ENCODE measurements around the gene P2RX3. TPM values are rescaled to one million over a fixed set of nuclear protein-coding genes. Genes with fewer than 3 reads are reported as not detected.

P2RX3 gene
- total RNA-seq, 2 donors from 2014 or later: 0.40 TPM; not detected in 1

DNA sequence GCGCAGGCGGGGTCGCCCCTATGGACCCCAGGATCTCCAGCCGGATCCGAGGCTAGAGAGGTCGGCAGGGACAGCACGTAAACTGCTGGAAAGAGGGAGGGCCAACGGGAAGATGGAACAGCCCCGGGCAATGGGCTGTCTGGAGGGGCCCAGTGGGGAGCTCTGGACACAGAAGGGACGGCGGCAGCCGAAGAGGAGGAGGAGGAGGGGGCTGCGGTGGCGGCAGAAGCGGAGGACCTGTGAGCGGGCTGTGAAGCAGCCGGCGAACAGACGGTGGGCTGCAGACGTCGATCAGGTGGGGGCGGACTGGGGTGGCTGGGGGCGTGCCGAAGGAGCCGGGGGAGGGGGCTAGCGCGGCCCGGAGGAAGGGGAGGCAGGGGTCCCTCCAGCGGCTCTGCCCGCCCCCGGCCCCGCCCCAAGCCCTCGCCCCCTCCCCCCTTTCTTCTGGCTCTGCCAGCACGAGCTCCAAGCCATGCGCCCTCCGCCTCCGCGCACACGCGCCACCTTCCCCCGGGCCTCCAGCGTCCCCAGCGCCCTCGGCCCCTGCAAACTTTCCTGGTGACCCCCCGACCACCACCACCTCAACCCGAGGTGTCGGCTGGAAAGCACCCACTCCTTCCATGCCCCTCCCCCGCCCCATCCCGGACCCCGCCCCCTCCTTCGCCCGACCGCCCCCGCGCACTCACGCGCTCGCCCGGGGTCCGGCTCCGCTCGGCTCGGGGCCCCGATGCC lies 13.8 kb upstream of the P2RX3 start:
- Histone ChIP-seq H3K27me3 (replicated peaks; ENCODE audit: insufficient read depth) (no peaks in the 10 kb centered on the region), H3K27ac (peak overlapping the region; percentile 97 to 99), H3K36me3 (peaks cover 0 to 3% of the 10 kb centered on the region in 2 donors), H3K9me3 (no peaks in the 10 kb centered on the region), H3K4me3 (peak overlapping the region; percentile 81 to 94), H3K4me1 (replicated peaks) (peaks cover 21% of the 10 kb centered on the region)
- DNase-seq (ENCODE audit: low spot score): peak; percentile 40
- WGBS: 2% methylated on average over 49 of the region's 64 CpGs
- intact Hi-C loops (cut with DNase I): loop anchor here (10.0 kb wide), 1 partner anchor 1250 kb away; the partner anchor contains the start of genes LPXN and ZFP91
- no peak for TF ChIP-seq CTCF (IDR thresholded peaks at IDR 0.05)
- no peak for TF ChIP-seq POLR2A (IDR thresholded peaks at IDR 0.05)
- no peak for TF ChIP-seq POLR2AphosphoS5 (IDR thresholded peaks at IDR 0.05)

DNA sequence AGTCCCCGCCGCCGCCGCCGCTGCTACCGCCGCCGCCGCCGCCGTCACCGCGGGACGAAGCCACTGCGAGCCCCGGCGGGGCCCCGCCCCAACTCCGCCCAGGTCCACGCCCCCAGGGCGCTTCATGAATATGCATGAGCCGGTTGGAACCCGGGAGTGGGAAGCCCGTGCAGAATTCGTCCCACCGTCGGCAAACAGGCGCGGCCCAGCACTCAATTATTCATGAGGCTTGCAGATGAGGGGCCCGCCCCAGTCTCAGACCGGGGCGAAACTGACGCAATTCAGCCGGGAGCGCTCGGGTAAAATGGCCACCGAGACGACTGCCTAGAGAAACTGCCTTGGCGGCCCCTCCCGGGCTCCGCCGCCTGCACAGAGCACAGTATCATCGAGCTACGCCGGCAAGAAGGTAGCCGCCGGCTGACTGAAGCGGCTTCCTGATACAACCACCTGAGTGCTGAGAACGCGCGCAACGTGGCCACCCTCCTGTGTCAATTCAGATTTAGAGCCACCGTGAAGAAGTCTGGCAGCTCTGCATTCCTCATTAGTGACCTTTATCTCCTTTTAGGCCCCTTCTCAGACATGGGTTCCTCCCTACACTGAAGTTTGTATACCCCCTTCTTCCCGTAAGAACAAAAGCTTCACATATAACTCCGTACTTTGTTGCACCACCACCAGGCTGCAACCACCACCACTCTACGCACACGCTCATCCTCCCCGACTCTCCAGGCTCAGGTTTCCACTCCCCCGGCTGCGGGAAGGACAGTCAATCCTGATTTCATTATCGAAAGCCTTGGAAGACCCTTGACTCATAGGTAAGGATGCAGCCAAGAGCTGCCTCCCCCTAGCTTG lies 13.0 kb upstream of the P2RX3 start, which contains the start of gene TNKS1BP1:
Gene TNKS1BP1, minus strand, starts transcription at position 67 of the 849 bp plus-strand sequence. CDS start 3,067 bp downstream, outside the sequence.
- Histone ChIP-seq H3K27ac (peak within 1 kb of the TSS; percentile 97 to 99), H3K9me3 (no peaks in the 10 kb centered on the region), H3K4me1 (replicated peaks) (peaks cover 17% of the 10 kb centered on the region), H3K27me3 (replicated peaks; ENCODE audit: insufficient read depth) (no peaks in the 10 kb centered on the region), H3K36me3 (peaks cover 3 to 5% of the 10 kb centered on the region in 2 donors), H3K4me3 (peak within 1 kb of the TSS; percentile 81 to 94)
- peak; percentile 99 for DNase-seq (ENCODE audit: low spot score)
- TF ChIP-seq CTCF (IDR thresholded peaks at IDR 0.05) (peak in 1 of 4 experiments; percentile 12), POLR2AphosphoS5 (IDR thresholded peaks at IDR 0.05) (peak; percentile 92), POLR2A (IDR thresholded peaks at IDR 0.05) (peak; percentile 88)
- WGBS: under 1% methylated on average over 44 of the region's 61 CpGs
- intact Hi-C loops (cut with DNase I): loop anchor here (10.0 kb wide), 1 partner anchor 1250 kb away; the partner anchor contains the start of genes LPXN and ZFP91

DNA sequence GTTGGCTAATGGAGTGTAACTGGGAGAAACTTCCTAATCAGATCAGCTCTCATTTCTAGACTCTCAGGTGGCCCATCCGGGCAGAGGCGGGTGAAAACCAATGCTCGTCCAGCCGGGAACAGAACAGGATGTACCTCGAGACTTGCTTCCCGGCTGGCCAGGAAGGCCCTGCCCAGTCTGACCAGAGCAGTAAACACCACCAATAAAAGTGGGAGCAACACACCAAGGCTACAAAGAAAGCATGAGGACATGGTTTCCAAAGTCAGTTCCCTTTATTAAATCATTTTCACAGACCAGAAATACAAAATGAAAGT lies 12.5 kb upstream of the P2RX3 start:
- Histone ChIP-seq H3K4me1 (replicated peaks) (peaks cover 13% of the 10 kb centered on the region), H3K4me3 (peak overlapping the region; percentile 81 to 94), H3K36me3 (peaks cover 5 to 8% of the 10 kb centered on the region in 2 donors), H3K27me3 (replicated peaks; ENCODE audit: insufficient read depth) (no peaks in the 10 kb centered on the region), H3K9me3 (no peaks in the 10 kb centered on the region), H3K27ac (peak overlapping the region; percentile 97 to 99)
- no peak for TF ChIP-seq CTCF (IDR thresholded peaks at IDR 0.05)
- TF ChIP-seq POLR2AphosphoS5 (IDR thresholded peaks at IDR 0.05): peak; percentile 77
- TF ChIP-seq POLR2A (IDR thresholded peaks at IDR 0.05): peak; percentile 20
- WGBS: 5% methylated on average over 6 of the region's 6 CpGs
- intact Hi-C loops (cut with DNase I): loop anchor here (10.0 kb wide), 1 partner anchor 1249 kb away; the partner anchor contains the start of genes LPXN and ZFP91
- DNase-seq (ENCODE audit: low spot score): peak; percentile 79

DNA sequence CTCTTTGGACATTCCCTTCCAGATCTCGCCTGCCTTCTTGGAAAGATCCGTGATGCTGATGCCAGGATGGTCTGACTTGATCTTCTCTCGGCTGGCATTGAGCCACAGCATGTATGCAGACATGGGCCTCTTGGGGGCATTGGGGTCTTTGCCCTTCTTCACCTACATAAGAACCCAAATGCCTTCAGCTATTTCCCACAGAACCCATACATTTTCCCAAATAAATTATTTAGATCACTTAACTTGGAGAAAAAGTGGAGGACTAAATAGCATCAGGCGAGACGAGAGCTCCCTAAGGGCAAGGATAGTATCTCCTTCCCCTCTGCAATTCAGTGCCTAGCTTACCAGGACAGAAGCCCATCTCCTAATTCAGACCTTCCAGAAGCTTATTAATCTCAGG lies 10.4 kb upstream of the P2RX3 start:
- Histone ChIP-seq H3K36me3 (peaks cover 11 to 24% of the 10 kb centered on the region in 2 donors), H3K27ac (peak overlapping the region in 1 of 2 donors; percentile 37)
- intact Hi-C loops (cut with DNase I): loop anchor here (10.0 kb wide), 1 partner anchor 1247 kb away; the partner anchor contains the start of genes LPXN and ZFP91

More for the DNA sequence above, 10.4 kb upstream of the P2RX3 start:
- Histone ChIP-seq H3K27me3 (replicated peaks; ENCODE audit: insufficient read depth) (no peaks in the 10 kb centered on the region), H3K4me3 (no peak overlapping the region), H3K4me1 (replicated peaks) (peaks cover 12% of the 10 kb centered on the region), H3K9me3 (no peaks in the 10 kb centered on the region)
- 94% methylated on average over 5 of the region's 5 CpGs for WGBS
- no peak for DNase-seq (ENCODE audit: low spot score)
- TF ChIP-seq CTCF (IDR thresholded peaks at IDR 0.05): no peak
- no peak for TF ChIP-seq POLR2AphosphoS5 (IDR thresholded peaks at IDR 0.05)
- no peak for TF ChIP-seq POLR2A (IDR thresholded peaks at IDR 0.05)

Data from prostate gland (tissue), 2 donors.